Endothelial cell (in vitro differentiated cells): ENCODE measurements around the gene DDIT4. TPM values are rescaled to one million over a fixed set of nuclear protein-coding genes. Genes with fewer than 3 reads are reported as not detected.

Source experiments
- DNase-seq: peaks from one replicate; pipeline ENCODE4 v3.0.0; 2021; ENCODE audit warnings: low spot score
- H3K27ac Mint-ChIP-seq: one replicate; pipeline ENCODE4 v1.8.0; 2021; ENCODE audit warnings: mixed read lengths, inconsistent platforms; ENCODE audit not compliant: unreplicated experiment
- H3K27me3 Mint-ChIP-seq: one replicate; pipeline ENCODE4 v1.8.0; 2021; ENCODE audit warnings: mild to moderate bottlenecking, moderate library complexity, mixed read lengths, inconsistent platforms; ENCODE audit not compliant: unreplicated experiment
- H3K36me3 Mint-ChIP-seq: one replicate; pipeline ENCODE4 v1.8.0; 2021; ENCODE audit warnings: mild to moderate bottlenecking, low read depth, mixed read lengths, inconsistent platforms; ENCODE audit not compliant: unreplicated experiment
- H3K4me1 Mint-ChIP-seq: one replicate; pipeline ENCODE4 v1.8.0; 2021; ENCODE audit warnings: mild to moderate bottlenecking, mixed read lengths, inconsistent platforms; ENCODE audit not compliant: unreplicated experiment
- H3K4me3 Mint-ChIP-seq: one replicate; pipeline ENCODE4 v1.8.0; 2021; ENCODE audit warnings: mild to moderate bottlenecking, mixed read lengths, inconsistent platforms; ENCODE audit not compliant: unreplicated experiment
- H3K9me3 Mint-ChIP-seq: one replicate; pipeline ENCODE4 v1.8.0; 2021; ENCODE audit warnings: mixed read lengths, inconsistent platforms; ENCODE audit not compliant: unreplicated experiment
- CTCF ChIP-seq: fragments of 200-600 bp; sonication (generic); IDR thresholded peaks from one replicate; pipeline ENCODE4 v1.5.0; 2021; ENCODE audit warnings: antibody characterized with exemption; ENCODE audit not compliant: unreplicated experiment
- total RNA-seq: library from RNA; stranded (reverse); fragmentation: NEBNext Ultra II Directional; extraction: Animal tissue kit (Norgen Biotek cat#: 25700); gene quantifications from one replicate; pipeline ENCODE4 v1.2.1, GENCODE V29; 2021; ENCODE audit not compliant: unreplicated experiment

Gene DDIT4
- total RNA-seq, 1 donor from 2014 or later: 32.4 TPM

- Mint-ChIP-seq H3K4me1 (peaks cover 25% of the 10 kb centered on the region), H3K36me3 (no peaks in the 10 kb centered on the region), H3K27ac (peak overlapping the region; percentile 9), H3K4me3 (no peak overlapping the region), H3K27me3 (peaks cover 6% of the 10 kb centered on the region), H3K9me3 (no peaks in the 10 kb centered on the region)
- DNase-seq: no peak
- no peak for TF ChIP-seq CTCF
Measured at GRCh38 chr10:72255977-72256729, 17.6 kb upstream of the DDIT4 start.

GRCh38 chr10:72257051-72257892 lies 16.5 kb upstream of the DDIT4 start:
- no peak for DNase-seq
- H3K9me3 Mint-ChIP-seq: no peaks in the 10 kb centered on the region
- H3K4me1 Mint-ChIP-seq: peaks cover 31% of the 10 kb centered on the region
- no peaks in the 10 kb centered on the region for H3K36me3 Mint-ChIP-seq
- TF ChIP-seq CTCF: no peak
- H3K4me3 Mint-ChIP-seq: no peak overlapping the region
- H3K27ac Mint-ChIP-seq: no peak overlapping the region
- peaks cover 6% of the 10 kb centered on the region for H3K27me3 Mint-ChIP-seq

- H3K4me3 Mint-ChIP-seq: no peak overlapping the region
- H3K36me3 Mint-ChIP-seq: no peaks in the 10 kb centered on the region
- no peak overlapping the region for H3K27ac Mint-ChIP-seq
- H3K27me3 Mint-ChIP-seq: peaks cover 6% of the 10 kb centered on the region
- H3K9me3 Mint-ChIP-seq: no peaks in the 10 kb centered on the region
- DNase-seq: no peak
- no peak for TF ChIP-seq CTCF
- H3K4me1 Mint-ChIP-seq: peaks cover 31% of the 10 kb centered on the region
Measured at GRCh38 chr10:72258617-72259016, 15.1 kb upstream of the DDIT4 start.

GRCh38 chr10:72259491-72260238 lies 14.1 kb upstream of the DDIT4 start:
- Mint-ChIP-seq H3K27ac (peak overlapping the region; percentile 57), H3K4me1 (peaks cover 32% of the 10 kb centered on the region), H3K4me3 (no peak overlapping the region), H3K9me3 (no peaks in the 10 kb centered on the region), H3K27me3 (peaks cover 6% of the 10 kb centered on the region), H3K36me3 (no peaks in the 10 kb centered on the region)
- DNase-seq: no peak
- no peak for TF ChIP-seq CTCF
